Liver (tissue), 3 donors: ENCODE results near the gene RUBCN.

Experiments used
- CTCF ChIP-seq: fragments of 150-350 bp; IDR thresholded peaks from 2 replicates; pipeline ENCODE4 v1.5.1; 2017; ENCODE audit warnings: improper control_type of control experiment, low read depth, low read length; ENCODE audit not compliant: missing input control
- HNF4A ChIP-seq, 2 donors: conservative IDR thresholded peaks; 2 replicates each; pipeline ENCODE4 v1.6.1; 2016; ENCODE audit warnings: antibody characterized with exemption in 2 of 2, mild to moderate bottlenecking in 2 of 2
- donor health status: healthy.
- donor health status: healthy.

- TF ChIP-seq CTCF, result no peak
- TF ChIP-seq HNF4A (conservative IDR thresholded peaks at IDR 0.05), result peak in 1 of 2 donors; percentile 23
Measured at GRCh38 chr3:197761784-197762183, 25.1 kb upstream of the RUBCN start.
